Measurements from ENCODE around the gene CDH6. TPM values are rescaled to one million over a fixed set of nuclear protein-coding genes. Genes with fewer than 3 reads are reported as not detected.

CDH6 gene
- total RNA-seq, 1 donor from 2014 or later, result 7.2 TPM

GRCh38 chr5:31364881-31365636 lies 171.6 kb downstream of the CDH6 start:
- no peaks in the 10 kb centered on the region for H3K36me3 ChIP-seq
- no peak overlapping the region for H3K27ac ChIP-seq
- ATAC-seq (no peak), DNase-seq (no peak)
- no peaks in the 10 kb centered on the region for H3K27me3 ChIP-seq (ENCODE audit: low read depth)
- no peaks in the 10 kb centered on the region for H3K4me1 ChIP-seq
- intact Hi-C loops (cut with DNase I), result no loop called here
- TF ChIP-seq, protein P1, sequence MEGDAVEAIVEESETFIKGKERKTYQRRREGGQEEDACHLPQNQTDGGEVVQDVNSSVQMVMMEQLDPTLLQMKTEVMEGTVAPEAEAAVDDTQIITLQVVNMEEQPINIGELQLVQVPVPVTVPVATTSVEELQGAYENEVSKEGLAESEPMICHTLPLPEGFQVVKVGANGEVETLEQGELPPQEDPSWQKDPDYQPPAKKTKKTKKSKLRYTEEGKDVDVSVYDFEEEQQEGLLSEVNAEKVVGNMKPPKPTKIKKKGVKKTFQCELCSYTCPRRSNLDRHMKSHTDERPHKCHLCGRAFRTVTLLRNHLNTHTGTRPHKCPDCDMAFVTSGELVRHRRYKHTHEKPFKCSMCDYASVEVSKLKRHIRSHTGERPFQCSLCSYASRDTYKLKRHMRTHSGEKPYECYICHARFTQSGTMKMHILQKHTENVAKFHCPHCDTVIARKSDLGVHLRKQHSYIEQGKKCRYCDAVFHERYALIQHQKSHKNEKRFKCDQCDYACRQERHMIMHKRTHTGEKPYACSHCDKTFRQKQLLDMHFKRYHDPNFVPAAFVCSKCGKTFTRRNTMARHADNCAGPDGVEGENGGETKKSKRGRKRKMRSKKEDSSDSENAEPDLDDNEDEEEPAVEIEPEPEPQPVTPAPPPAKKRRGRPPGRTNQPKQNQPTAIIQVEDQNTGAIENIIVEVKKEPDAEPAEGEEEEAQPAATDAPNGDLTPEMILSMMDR (IDR thresholded peaks at IDR 0.05), result no peak
- H3K9me3 ChIP-seq, result no peaks in the 10 kb centered on the region
- no peak overlapping the region for H3K4me3 ChIP-seq

DNA sequence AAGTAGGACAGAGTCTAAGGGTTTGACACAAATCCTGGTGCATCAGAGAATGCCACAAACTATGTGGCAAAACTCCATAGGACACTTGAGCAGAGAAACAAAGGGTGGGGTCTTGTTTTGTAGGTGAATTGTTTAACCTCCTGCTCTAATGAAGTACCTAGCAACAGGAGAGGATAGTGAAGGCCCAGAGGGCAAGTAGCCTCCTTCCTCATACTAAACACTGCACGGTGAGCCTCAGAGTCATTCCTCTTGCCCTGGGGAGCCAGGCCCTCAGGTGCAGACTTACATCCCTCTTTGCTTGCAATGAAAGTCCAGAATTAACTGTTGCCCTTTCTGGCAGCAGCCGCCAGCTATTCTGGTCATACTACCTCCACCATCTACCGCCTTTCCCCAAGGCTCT lies 172.3 kb downstream of the CDH6 start:
- Histone ChIP-seq H3K27ac (no peak overlapping the region), H3K36me3 (no peaks in the 10 kb centered on the region), H3K9me3 (no peaks in the 10 kb centered on the region), H3K27me3 (ENCODE audit: low read depth) (no peaks in the 10 kb centered on the region), H3K4me1 (no peaks in the 10 kb centered on the region), H3K4me3 (no peak overlapping the region)
- no peak for DNase-seq
- TF ChIP-seq, protein P1 (IDR thresholded peaks at IDR 0.05), result no peak
- intact Hi-C loops (cut with DNase I), result no loop called here
- no peak for ATAC-seq

- intact Hi-C loops (cut with DNase I), result no loop called here
- ATAC-seq (no peak), DNase-seq (no peak)
- Histone ChIP-seq H3K4me3 (no peak overlapping the region), H3K27me3 (ENCODE audit: low read depth) (no peaks in the 10 kb centered on the region), H3K36me3 (no peaks in the 10 kb centered on the region), H3K4me1 (no peaks in the 10 kb centered on the region), H3K27ac (no peak overlapping the region), H3K9me3 (no peaks in the 10 kb centered on the region)
- TF ChIP-seq, protein P1 (IDR thresholded peaks at IDR 0.05), result no peak
Observed at GRCh38 chr5:31366941-31367340, 173.5 kb downstream of the CDH6 start.

DNA sequence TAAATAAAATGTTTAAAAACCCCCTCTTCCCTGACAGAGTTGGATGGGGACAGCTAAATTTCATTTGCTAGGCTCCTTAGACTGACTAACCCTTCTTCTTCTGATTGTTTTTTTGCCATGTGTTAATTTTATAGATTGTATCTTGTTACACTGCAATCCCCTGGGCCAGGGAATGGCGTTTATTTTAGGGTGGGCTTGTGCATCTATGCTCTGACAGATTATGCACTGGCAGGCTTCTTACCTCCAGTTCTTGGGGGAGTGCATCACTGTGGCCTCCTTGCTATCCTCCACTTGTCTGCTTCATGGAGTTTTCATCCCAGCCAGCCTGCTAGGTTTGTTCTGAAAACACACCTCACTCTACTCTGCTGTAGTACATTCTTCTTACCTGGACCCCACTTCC lies 178.6 kb downstream of the CDH6 start:
- TF ChIP-seq, protein P1 (IDR thresholded peaks at IDR 0.05), result no peak
- no peak overlapping the region for H3K27ac ChIP-seq
- H3K4me3 ChIP-seq, result no peak overlapping the region
- H3K4me1 ChIP-seq, result no peaks in the 10 kb centered on the region
- no peaks in the 10 kb centered on the region for H3K36me3 ChIP-seq
- ATAC-seq, result no peak
- DNase-seq, result no peak
- H3K9me3 ChIP-seq, result no peaks in the 10 kb centered on the region
- H3K27me3 ChIP-seq (ENCODE audit: low read depth), result no peaks in the 10 kb centered on the region
- intact Hi-C loops (cut with DNase I), result no loop called here

- H3K36me3 ChIP-seq, result no peaks in the 10 kb centered on the region
- TF ChIP-seq, protein P1 (IDR thresholded peaks at IDR 0.05), result no peak
- H3K4me1 ChIP-seq, result no peaks in the 10 kb centered on the region
- no peaks in the 10 kb centered on the region for H3K27me3 ChIP-seq (ENCODE audit: low read depth)
- H3K27ac ChIP-seq, result no peak overlapping the region
- ATAC-seq (no peak), DNase-seq (no peak)
- intact Hi-C loops (cut with DNase I), result no loop called here
- H3K9me3 ChIP-seq, result no peaks in the 10 kb centered on the region
- H3K4me3 ChIP-seq, result no peak overlapping the region
Observed at GRCh38 chr5:31375999-31376720, 182.7 kb downstream of the CDH6 start.

All from lower lobe of right lung (tissue), 2 donors.